OCI-M2 (cell line): ENCODE results near the gene USP47.

Experiments used
- DNase-seq: peaks from one replicate; lab custom pipeline; 2025; ENCODE audit not compliant: unreplicated experiment; lab: John Stamatoyannopoulos, UW

USP47 gene

GRCh38 chr11:11995601-11996000 is 153.8 kb downstream of the USP47 start:
- DNase-seq: no peak

- no peak for DNase-seq
Measured at GRCh38 chr11:11996321-11997048, 154.7 kb downstream of the USP47 start.

GRCh38 chr11:11997049-11997322 is 155.2 kb downstream of the USP47 start:
- no peak for DNase-seq

- no peak for DNase-seq
Measured at GRCh38 chr11:11998091-11998781, 156.5 kb downstream of the USP47 start.

GRCh38 chr11:12001186-12001585 is 159.4 kb downstream of the USP47 start:
- DNase-seq: no peak

- DNase-seq: no peak
Measured at GRCh38 chr11:12003336-12003735, 161.6 kb downstream of the USP47 start.

GRCh38 chr11:12003815-12004214 is 162.0 kb downstream of the USP47 start:
- no peak for DNase-seq

GRCh38 chr11:12005061-12005460 is 163.3 kb downstream of the USP47 start:
- no peak for DNase-seq

GRCh38 chr11:12005476-12005875 is 163.7 kb downstream of the USP47 start:
- no peak for DNase-seq

- no peak for DNase-seq
Measured at GRCh38 chr11:12006552-12007229, 164.9 kb downstream of the USP47 start.

- DNase-seq: no peak
Measured at GRCh38 chr11:12007230-12007593, 165.4 kb downstream of the USP47 start.

- DNase-seq: no peak
Measured at GRCh38 chr11:12007769-12008737, 166.3 kb downstream of the USP47 start, which contains the start of gene DKK3. TSS of gene DKK3 (minus strand) at chr11:12008626. CDS start at chr11:12008582, 44 bp downstream.
